22Rv1 (cell line): ENCODE data around the gene ANKS1B.

Experiments used
- H3K27ac ChIP-seq: fragments of 450-650 bp; 2 replicates; pipeline ENCODE4 v1.5.1; 2017
- CTCF ChIP-seq: fragments of 450-650 bp; IDR thresholded peaks from 2 replicates; pipeline ENCODE4 v1.5.1; 2017; ENCODE audit warnings: mild to moderate bottlenecking
- ZFX ChIP-seq: fragments of 450-650 bp; IDR thresholded peaks from 2 replicates; pipeline ENCODE4 v1.6.1; 2017; ENCODE audit warnings: antibody characterized with exemption, borderline replicate concordance

The ANKS1B gene

GRCh38 chr12:99573980-99574379, 410.8 kb downstream of the ANKS1B start:
- TF ChIP-seq ZFX (no peak), CTCF (no peak)
- no peak overlapping the region for H3K27ac ChIP-seq

DNA sequence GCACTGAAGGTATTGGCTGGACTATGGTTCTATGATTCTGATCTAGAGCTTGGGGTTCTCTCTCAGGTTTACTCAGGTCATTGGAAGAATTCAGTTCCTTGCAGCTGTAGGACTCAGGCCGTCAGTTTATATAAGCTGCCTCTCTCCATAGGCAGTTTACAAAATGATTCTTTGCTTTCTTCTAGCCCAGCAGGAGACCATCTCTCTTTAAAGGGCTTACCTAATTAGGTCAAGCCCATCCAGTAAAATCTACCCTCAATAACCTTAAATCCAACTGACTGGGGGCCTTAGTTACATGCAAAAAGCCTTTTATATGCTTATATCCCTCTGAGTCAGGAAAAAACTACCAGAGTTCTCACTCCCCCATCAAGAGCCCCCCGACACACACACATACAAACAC, 417.7 kb downstream of the ANKS1B start:
- TF ChIP-seq CTCF = no peak
- H3K27ac ChIP-seq = no peak overlapping the region

- H3K27ac ChIP-seq = no peak overlapping the region
- TF ChIP-seq ZFX (no peak), CTCF (no peak)
Measured at GRCh38 chr12:99558109-99558508, 426.6 kb downstream of the ANKS1B start.

- TF ChIP-seq ZFX (no peak), CTCF (no peak)
- H3K27ac ChIP-seq = peak overlapping the region; percentile 63
Measured at GRCh38 chr12:99553461-99553860, 431.3 kb downstream of the ANKS1B start.

GRCh38 chr12:99552022-99552421, 432.7 kb downstream of the ANKS1B start:
- H3K27ac ChIP-seq = no peak overlapping the region
- TF ChIP-seq CTCF (no peak), ZFX (no peak)

DNA sequence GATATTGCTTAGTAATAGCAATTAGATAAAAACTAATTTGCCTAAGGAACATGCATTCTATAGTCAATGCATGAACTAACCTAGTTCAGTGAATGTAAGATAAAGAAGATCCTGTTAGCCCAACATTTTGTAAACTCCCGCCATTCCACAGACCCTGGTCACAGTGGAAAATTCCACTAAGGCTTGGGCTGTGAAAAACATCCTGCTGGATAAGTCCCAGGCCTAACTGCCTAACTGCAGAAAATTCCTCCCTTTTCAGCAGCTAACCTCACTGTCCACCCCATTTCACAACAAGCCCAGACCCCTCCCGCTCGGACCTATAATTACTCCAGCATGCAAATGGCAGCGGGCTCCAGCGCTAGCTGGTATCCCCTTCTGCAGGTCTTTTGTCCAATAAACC, 435.1 kb downstream of the ANKS1B start:
- no peak for TF ChIP-seq ZFX
- no peak for TF ChIP-seq CTCF
- H3K27ac ChIP-seq = no peak overlapping the region

GRCh38 chr12:99549196-99549595, 435.5 kb downstream of the ANKS1B start:
- TF ChIP-seq CTCF = no peak
- TF ChIP-seq ZFX = no peak
- no peak overlapping the region for H3K27ac ChIP-seq
